ENCODE measurements around the gene HEMK1.

- TF ChIP-seq CTCF (IDR thresholded peaks at IDR 0.05) = no peak
- no peak for TF ChIP-seq EP300 (IDR thresholded peaks at IDR 0.05)
- no peak for TF ChIP-seq POLR2AphosphoS5 (IDR thresholded peaks at IDR 0.05)
These were observed 12.2 kb upstream of the HEMK1 start for GRCh38 chr3:50557106-50557505.

Measured in upper lobe of left lung (tissue), 4 donors.